ENCODE data around the gene FAM3B. TPM values are rescaled to one million over a fixed set of nuclear protein-coding genes. Genes with fewer than 3 reads are reported as not detected.

FAM3B gene
- total and polyA plus RNA-seq, 2 experiments from 2014 or later = not detected

DNA sequence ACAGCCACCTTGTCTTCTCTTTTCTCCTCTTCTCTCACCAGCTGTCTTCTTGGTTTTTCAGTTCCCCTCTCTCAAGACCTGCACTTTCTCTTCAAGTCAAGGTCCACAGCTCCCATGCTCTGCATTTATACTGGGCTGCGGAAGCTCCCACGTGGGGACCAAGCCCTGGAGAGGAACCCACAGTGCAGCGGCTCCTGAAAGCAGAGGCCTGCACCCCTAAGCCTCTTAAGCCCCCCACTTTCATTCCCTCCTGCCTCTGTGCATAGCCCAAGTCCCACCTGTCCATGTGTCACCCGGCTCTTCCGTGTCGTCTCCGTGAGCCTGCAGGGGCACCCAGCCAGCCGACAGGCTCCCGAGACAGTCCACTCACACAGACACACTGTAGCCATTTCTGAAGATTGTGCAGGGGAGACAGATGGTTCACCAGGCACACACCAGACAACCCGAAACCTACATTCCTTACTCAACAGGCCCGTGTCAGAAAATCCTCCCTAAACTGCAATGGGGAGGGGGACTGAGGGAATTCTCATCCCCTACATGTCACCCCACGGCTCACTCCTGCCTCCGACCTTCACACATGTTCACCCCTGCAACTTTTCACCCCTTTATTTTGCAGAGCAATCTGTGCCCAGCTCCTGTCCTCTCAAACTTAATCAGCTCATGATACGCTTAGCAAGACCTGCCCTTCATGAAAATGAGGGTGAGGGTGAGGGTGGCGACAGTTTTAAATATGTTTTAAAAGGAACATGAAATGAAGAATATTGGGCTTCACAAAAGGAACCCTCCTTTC, 51.5 kb downstream of the FAM3B start:
- in situ Hi-C loops (cut with MboI) = no loop called here
- Histone ChIP-seq H3K36me3 (ENCODE audit: low read depth) (no peaks in the 10 kb centered on the region), H3K4me3 (no peak overlapping the region), H3K79me2 (ENCODE audit: insufficient read depth) (no peaks in the 10 kb centered on the region), H3K4me1 (ENCODE audit: insufficient read depth) (no peaks in the 10 kb centered on the region), H2AFZ (no peak overlapping the region), H3K27ac (no peak overlapping the region), H3K4me2 (ENCODE audit: unreplicated experiment) (no peak overlapping the region), H4K20me1 (ENCODE audit: insufficient read depth) (no peaks in the 10 kb centered on the region), H3F3A (ENCODE audit: insufficient read depth) (no peaks in the 10 kb centered on the region), H3K9ac (no peak overlapping the region), H3K9me2 (ENCODE audit: insufficient read depth) (no peaks in the 10 kb centered on the region), H3K9me3 (ENCODE audit: low read depth) (no peaks in the 10 kb centered on the region), H3K27me3 (replicated peaks; ENCODE audit: insufficient read depth) (no peaks in the 10 kb centered on the region; the same call in 1 of the 2 replicates)
- WGBS, 2 experiments (ENCODE audit: low coverage in 1 of 2, low lambda C conversion rate in 2 of 2, missing lambda C conversion rate in 2 of 2) = 90 to 92% methylated on average over 15 of the region's 15 CpGs
- no peak for TF ChIP-seq EZH2 (IDR thresholded peaks at IDR 0.05; ENCODE audit: insufficient read depth, poor library complexity, severe bottlenecking)
- no peak for TF ChIP-seq EZH2phosphoT487 (IDR thresholded peaks at IDR 0.05; ENCODE audit: insufficient read depth, low read depth)
- no peak for DNase-seq

DNA sequence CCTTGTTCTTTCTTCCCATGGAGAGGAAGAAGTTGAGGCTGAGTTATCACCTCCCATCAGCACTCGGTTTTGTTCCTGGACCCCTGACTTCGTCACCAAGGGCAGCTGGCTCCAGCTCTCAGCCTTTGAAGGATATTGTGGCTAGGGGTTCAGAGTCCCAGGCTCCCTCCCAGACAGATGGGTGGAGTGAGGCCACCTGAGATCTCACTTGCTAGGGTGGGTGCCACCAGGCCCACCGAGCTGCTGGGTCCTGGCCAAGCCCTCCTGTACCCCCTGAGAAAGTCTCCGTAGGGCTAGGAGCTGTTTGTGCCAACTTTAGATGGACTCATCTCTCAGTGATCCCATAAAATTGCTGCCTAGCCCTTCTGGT, 52.1 kb downstream of the FAM3B start:
- Histone ChIP-seq H3K4me3 (no peak overlapping the region), H3K4me1 (ENCODE audit: insufficient read depth) (no peaks in the 10 kb centered on the region), H3K36me3 (ENCODE audit: low read depth) (no peaks in the 10 kb centered on the region), H3K9ac (no peak overlapping the region), H4K20me1 (ENCODE audit: insufficient read depth) (no peaks in the 10 kb centered on the region), H3K27me3 (replicated peaks; ENCODE audit: insufficient read depth) (no peaks in the 10 kb centered on the region; the same call in 1 of the 2 replicates), H3F3A (ENCODE audit: insufficient read depth) (no peaks in the 10 kb centered on the region), H3K9me2 (ENCODE audit: insufficient read depth) (no peaks in the 10 kb centered on the region), H2AFZ (no peak overlapping the region), H3K79me2 (ENCODE audit: insufficient read depth) (no peaks in the 10 kb centered on the region), H3K27ac (no peak overlapping the region), H3K4me2 (ENCODE audit: unreplicated experiment) (no peak overlapping the region), H3K9me3 (ENCODE audit: low read depth) (no peaks in the 10 kb centered on the region)
- 58 to 65% methylated on average over 4 of the region's 4 CpGs for WGBS, 2 experiments (ENCODE audit: low coverage in 1 of 2, low lambda C conversion rate in 2 of 2, missing lambda C conversion rate in 2 of 2)
- in situ Hi-C loops (cut with MboI) = no loop called here
- no peak for TF ChIP-seq EZH2 (IDR thresholded peaks at IDR 0.05; ENCODE audit: insufficient read depth, poor library complexity, severe bottlenecking)
- TF ChIP-seq EZH2phosphoT487 (IDR thresholded peaks at IDR 0.05; ENCODE audit: insufficient read depth, low read depth) = no peak
- no peak for DNase-seq

DNA sequence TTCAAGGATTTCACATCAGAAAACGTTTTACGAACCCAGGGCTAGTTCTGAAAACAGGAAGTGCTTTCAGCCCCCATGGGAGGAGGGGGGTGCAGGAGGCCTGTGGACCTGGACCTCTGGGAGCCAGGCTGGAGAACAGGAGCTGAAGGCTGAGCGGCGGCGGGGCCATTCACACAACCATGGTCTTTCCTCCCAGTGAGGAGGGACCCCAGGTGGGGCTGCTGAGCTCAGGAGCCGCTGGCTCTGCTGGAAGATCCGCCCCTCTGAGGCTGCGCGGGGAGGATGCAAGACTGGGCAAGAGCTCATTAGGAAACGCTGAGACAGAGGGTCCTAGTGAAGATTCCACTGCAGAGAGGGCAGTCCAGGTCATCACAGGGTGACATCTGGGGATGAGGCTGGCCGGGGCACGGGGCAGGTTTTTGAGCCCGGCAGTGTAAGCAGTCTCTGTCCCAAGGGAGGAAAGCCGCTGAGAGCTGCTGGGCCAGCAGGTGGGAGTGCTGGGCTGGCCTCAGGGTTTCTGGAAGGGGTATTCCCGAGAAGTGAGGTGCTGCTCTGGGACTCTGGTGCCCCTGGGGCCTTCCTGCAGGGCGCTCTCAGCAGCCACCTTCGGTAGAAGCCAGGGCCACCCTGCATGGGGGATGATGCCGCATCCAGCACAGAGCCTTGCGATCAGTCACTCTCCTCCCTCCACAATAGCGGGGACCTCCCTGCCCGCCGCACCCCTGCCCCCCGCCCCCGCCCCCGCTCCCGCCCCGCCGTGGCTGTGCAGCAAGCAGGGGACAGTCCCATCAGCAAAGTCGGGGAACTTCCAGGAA, 52.7 kb downstream of the FAM3B start:
- WGBS, 2 experiments (ENCODE audit: low coverage in 1 of 2, low lambda C conversion rate in 2 of 2, missing lambda C conversion rate in 2 of 2) = 21 to 22% methylated on average over 16 to 25 of the region's 29 CpGs
- DNase-seq = peak; percentile 19
- H3K4me1 ChIP-seq (ENCODE audit: insufficient read depth) = no peaks in the 10 kb centered on the region
- H3F3A ChIP-seq (ENCODE audit: insufficient read depth) = no peaks in the 10 kb centered on the region
- no peaks in the 10 kb centered on the region for H3K36me3 ChIP-seq (ENCODE audit: low read depth)
- H3K27ac ChIP-seq = no peak overlapping the region
- in situ Hi-C loops (cut with MboI) = no loop called here
- no peaks in the 10 kb centered on the region for H3K9me3 ChIP-seq (ENCODE audit: low read depth)
- no peak overlapping the region for H2AFZ ChIP-seq
- no peaks in the 10 kb centered on the region; the same call in 1 of the 2 replicates for H3K27me3 ChIP-seq (replicated peaks; ENCODE audit: insufficient read depth)
- no peak overlapping the region for H3K4me3 ChIP-seq
- no peak overlapping the region for H3K9ac ChIP-seq
- H3K4me2 ChIP-seq (ENCODE audit: unreplicated experiment) = no peak overlapping the region
- H4K20me1 ChIP-seq (ENCODE audit: insufficient read depth) = no peaks in the 10 kb centered on the region
- no peak for TF ChIP-seq EZH2phosphoT487 (IDR thresholded peaks at IDR 0.05; ENCODE audit: insufficient read depth, low read depth)
- TF ChIP-seq EZH2 (IDR thresholded peaks at IDR 0.05; ENCODE audit: insufficient read depth, poor library complexity, severe bottlenecking) = no peak
- H3K9me2 ChIP-seq (ENCODE audit: insufficient read depth) = no peaks in the 10 kb centered on the region
- no peaks in the 10 kb centered on the region for H3K79me2 ChIP-seq (ENCODE audit: insufficient read depth)

DNA sequence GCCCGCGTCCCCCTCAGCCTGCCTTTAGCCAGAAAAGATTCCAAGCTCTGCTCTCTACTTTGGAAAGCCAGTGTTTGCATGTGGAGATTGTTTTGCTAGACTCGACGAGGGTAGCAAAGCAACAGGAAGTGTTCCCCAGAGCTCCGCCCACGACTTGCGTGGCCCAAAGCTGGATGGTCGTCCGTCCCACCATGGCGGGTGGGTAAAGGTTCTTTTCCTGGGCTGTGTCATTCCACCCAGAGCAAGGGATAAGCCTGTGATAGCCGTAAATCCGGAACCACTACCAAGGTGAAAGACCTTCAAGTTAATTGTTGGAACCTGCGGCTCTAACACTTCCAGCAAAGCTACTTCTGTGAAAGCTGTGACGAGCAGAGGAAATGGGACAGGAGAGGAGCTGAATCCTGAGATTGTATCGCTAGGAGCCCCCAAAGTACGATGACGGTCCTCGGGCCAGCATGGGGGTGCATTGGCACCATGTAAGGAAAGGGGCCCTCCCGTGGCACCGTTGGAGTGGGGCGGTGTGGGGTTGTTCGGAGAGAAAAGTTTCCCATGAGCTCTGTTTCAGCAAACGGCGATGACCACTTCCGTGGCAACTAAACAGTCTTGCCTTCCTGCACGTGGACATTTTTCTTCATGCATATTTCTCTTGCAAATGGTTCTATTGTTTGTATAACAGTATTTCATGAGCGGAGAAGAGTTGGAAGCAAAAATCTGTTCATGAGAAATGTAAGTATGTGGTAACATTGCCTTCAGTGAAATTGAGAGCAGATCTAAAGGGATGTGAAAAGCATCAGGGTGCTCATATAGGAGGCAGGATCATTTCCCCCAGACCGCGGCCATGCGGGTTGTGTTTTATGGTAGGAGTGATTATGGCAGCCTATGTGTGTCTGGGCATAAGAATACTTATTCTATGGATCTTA, 53.6 kb downstream of the FAM3B start:
- no peak overlapping the region for H3K4me2 ChIP-seq (ENCODE audit: unreplicated experiment)
- no peak overlapping the region for H2AFZ ChIP-seq
- no peak for TF ChIP-seq EZH2 (IDR thresholded peaks at IDR 0.05; ENCODE audit: insufficient read depth, poor library complexity, severe bottlenecking)
- no peak for TF ChIP-seq EZH2phosphoT487 (IDR thresholded peaks at IDR 0.05; ENCODE audit: insufficient read depth, low read depth)
- 83 to 85% methylated on average over 30 of the region's 30 CpGs for WGBS, 2 experiments (ENCODE audit: low coverage in 1 of 2, low lambda C conversion rate in 2 of 2, missing lambda C conversion rate in 2 of 2)
- H3K36me3 ChIP-seq (ENCODE audit: low read depth) = no peaks in the 10 kb centered on the region
- H3K9me3 ChIP-seq (ENCODE audit: low read depth) = no peaks in the 10 kb centered on the region
- no peak overlapping the region for H3K4me3 ChIP-seq
- H3K79me2 ChIP-seq (ENCODE audit: insufficient read depth) = no peaks in the 10 kb centered on the region
- no peak for DNase-seq
- H3F3A ChIP-seq (ENCODE audit: insufficient read depth) = no peaks in the 10 kb centered on the region
- H3K9me2 ChIP-seq (ENCODE audit: insufficient read depth) = no peaks in the 10 kb centered on the region
- H3K9ac ChIP-seq = no peak overlapping the region
- no peaks in the 10 kb centered on the region; the same call in 1 of the 2 replicates for H3K27me3 ChIP-seq (replicated peaks; ENCODE audit: insufficient read depth)
- no peak overlapping the region for H3K27ac ChIP-seq
- in situ Hi-C loops (cut with MboI) = no loop called here
- H4K20me1 ChIP-seq (ENCODE audit: insufficient read depth) = no peaks in the 10 kb centered on the region
- H3K4me1 ChIP-seq (ENCODE audit: insufficient read depth) = no peaks in the 10 kb centered on the region

Measured in GM23248 (cell line).